B cell (primary cell): ENCODE results near the gene LARGE2. TPM values are rescaled to one million over a fixed set of nuclear protein-coding genes. Genes with fewer than 3 reads are reported as not detected.

Experiments
- ATAC-seq: fragments of 200-7000 bp; cut with Tn5 transposase; one replicate; pipeline ENCODE4 v1.10.0; 2021; ENCODE audit warnings: low read depth, mild to moderate bottlenecking, moderate number of reproducible peaks, moderate library complexity
- CTCF ChIA-PET: fragments of 350-600 bp; sonication (Branson Sonifier 250); formaldehyde crosslinking; loops from one replicate; lab custom pipeline; 2021; ENCODE audit warnings: antibody characterized with exemption, inconsistent platforms; lab: Charles Lee
- POLR2A ChIA-PET: fragments of 350-600 bp; sonication (Branson Sonifier 250); formaldehyde crosslinking; loops from one replicate; lab custom pipeline; 2021; ENCODE audit warnings: antibody characterized with exemption; lab: Charles Lee
- DNase-seq: peaks from one replicate; pipeline ENCODE4 v3.0.0; 2013
- H2AFZ ChIP-seq: 2 replicates; pipeline ENCODE4 v1.6.1; 2012; ENCODE audit warnings: mild to moderate bottlenecking, low read depth, low read length; ENCODE audit not compliant: insufficient read depth, poor library complexity, severe bottlenecking
- H3K27ac ChIP-seq, 2 donors: 1 replicate in 1 of 2; 2 replicates in 1 of 2; pipeline ENCODE4 v1.5.1; 2012 to 2013; ENCODE audit warnings: low read length in 2 of 2, mild to moderate bottlenecking in 2 of 2, moderate library complexity in 1 of 2
- H3K27me3 ChIP-seq, 4 experiments: fragments of 200-600 bp in 1 of 4; sonication (generic) in 1 of 4; replicated peaks in 1 of 4; 1 replicate in 2 of 4; 2 replicates in 2 of 4; pipeline versions ENCODE4 v1.6.1 to v1.7.0; 2013 to 2016; ENCODE audit warnings: low read length in 3 of 4, mild to moderate bottlenecking in 2 of 4, mixed read lengths in 1 of 4, moderate library complexity in 1 of 4; ENCODE audit not compliant: insufficient read depth in 4 of 4, control insufficient read depth in 3 of 4; ENCODE audit errors: control extremely low read depth in 1 of 4
- H3K36me3 ChIP-seq, 2 experiments: replicated peaks in 1 of 2; 1 replicate in 1 of 2; 2 replicates in 1 of 2; pipeline versions ENCODE4 v1.6.1 to v1.7.1; 2013; ENCODE audit warnings: low read length in 1 of 2; ENCODE audit not compliant: insufficient read depth in 2 of 2, control insufficient read depth in 1 of 2; ENCODE audit errors: control extremely low read depth in 1 of 2, extremely low read depth in 1 of 2
- H3K4me1 ChIP-seq, 2 donors: fragments of 200-600 bp in 1 of 2; sonication (generic) in 1 of 2; 1 replicate in 1 of 2; 2 replicates in 1 of 2; pipeline versions ENCODE4 v1.5.1 to v1.6.1; 2013 to 2017; ENCODE audit warnings: low read length in 2 of 2; ENCODE audit not compliant: control insufficient read depth in 2 of 2, insufficient read depth in 2 of 2
- H3K4me2 ChIP-seq: replicated peaks from 2 replicates; pipeline ENCODE3; 2012; ENCODE audit warnings: mild to moderate bottlenecking, low read depth, low read length; ENCODE audit not compliant: poor library complexity, severe bottlenecking
- H3K4me3 ChIP-seq, 5 experiments: fragments of 200-600 bp in 1 of 5; sonication (generic) in 1 of 5; 1 replicate in 3 of 5; 2 replicates in 2 of 5; pipeline versions ENCODE4 v1.5.1 to v1.7.0; 2011 to 2016; ENCODE audit warnings: low read length in 4 of 5, mild to moderate bottlenecking in 4 of 5, low read depth in 2 of 5, control low read depth in 1 of 5, moderate library complexity in 1 of 5; ENCODE audit not compliant: insufficient read depth in 1 of 5; ENCODE audit errors: control extremely low read depth in 1 of 5, extremely low read depth in 1 of 5
- H3K79me2 ChIP-seq: fragments of 200-600 bp; sonication (generic); one replicate; pipeline ENCODE4 v1.6.0; 2016; ENCODE audit warnings: low read length; ENCODE audit not compliant: control insufficient read depth, insufficient read depth
- H3K9ac ChIP-seq: fragments of 200-600 bp; sonication (generic); 2 replicates; pipeline ENCODE4 v1.6.1; 2017; ENCODE audit warnings: mild to moderate bottlenecking, low read length, moderate library complexity
- H3K9me3 ChIP-seq, 3 donors: one replicate each; pipeline versions ENCODE4 v1.6.1 to v1.7.1; 2013; ENCODE audit warnings: low read length in 2 of 3; ENCODE audit not compliant: control insufficient read depth in 2 of 3, insufficient read depth in 1 of 3; ENCODE audit errors: control extremely low read depth in 1 of 3
- H4K20me1 ChIP-seq: 2 replicates; pipeline ENCODE4 v1.6.0; 2012; ENCODE audit warnings: mild to moderate bottlenecking, low read length; ENCODE audit not compliant: insufficient read depth, control insufficient read depth, poor library complexity, severe bottlenecking
- H3K27ac Mint-ChIP-seq: one replicate; pipeline ENCODE4 v1.8.0; 2021; ENCODE audit warnings: mixed read lengths
- H3K27me3 Mint-ChIP-seq: one replicate; pipeline ENCODE4 v1.8.0; 2021; ENCODE audit warnings: mixed read lengths
- H3K4me1 Mint-ChIP-seq: one replicate; pipeline ENCODE4 v1.8.0; 2021; ENCODE audit warnings: mixed read lengths
- H3K4me3 Mint-ChIP-seq: one replicate; pipeline ENCODE4 v1.8.0; 2021; ENCODE audit warnings: mixed read lengths
- H3K9me3 Mint-ChIP-seq: one replicate; pipeline ENCODE4 v1.8.0; 2022; ENCODE audit warnings: mixed read lengths; ENCODE audit not compliant: insufficient read depth
- EZH2 ChIP-seq: IDR thresholded peaks from 2 replicates; pipeline ENCODE4 v1.6.1; 2012; ENCODE audit warnings: borderline replicate concordance, low read depth, mild to moderate bottlenecking, moderate library complexity, low read length; ENCODE audit not compliant: insufficient read depth, poor library complexity, severe bottlenecking
- WGBS: methylation state at CpG from one replicate; pipeline ENCODE4 v1.1.5; 2013; ENCODE audit warnings: missing lambda C conversion rate; ENCODE audit not compliant: insufficient coverage; 5-methylcytosine and 5-hydroxymethylcytosine counted together
- intact Hi-C: fragments of 100-400 bp; cut with micrococcal nuclease; formaldehyde crosslinking; loops from one replicate; pipeline ENCODE4 v1.10.0; 2022
- polyA minus RNA-seq: library from RNA; depleted of rRNA, polyadenylated mRNA; stranded (reverse); fragments of >200 nt; gene quantifications from 2 replicates; pipeline ENCODE4 v1.2.3, GENCODE V29; 2012
- polyA plus RNA-seq: library from polyadenylated mRNA; depleted of rRNA; stranded (reverse); fragments of >200 nt; gene quantifications from 2 replicates; pipeline ENCODE4 v1.2.3, GENCODE V29; 2012
- total RNA-seq, 2 donors: library from RNA; stranded (reverse); fragments of 120-200 nt in 1 of 2; gene quantifications; 1 replicate in 1 of 2; 2 replicates in 1 of 2; pipeline versions ENCODE4 v1.2.3 to v1.2.4, GENCODE V29; 2013 to 2022
- TF ChIP-seq, protein P1 (sequence below): fragments of 200-600 bp; IDR thresholded peaks from one replicate; pipeline ENCODE4 v1.8.0; 2022; ENCODE audit warnings: antibody characterized with exemption, mild to moderate bottlenecking

Gene LARGE2
- total RNA-seq: 93.1 and 109 TPM in 2 replicates
- total RNA-seq (2013): 46.4 TPM
- 250 and 264 TPM in 2 replicates for polyA plus RNA-seq
- polyA minus RNA-seq: 49.5 and 124 TPM in 2 replicates

DNA sequence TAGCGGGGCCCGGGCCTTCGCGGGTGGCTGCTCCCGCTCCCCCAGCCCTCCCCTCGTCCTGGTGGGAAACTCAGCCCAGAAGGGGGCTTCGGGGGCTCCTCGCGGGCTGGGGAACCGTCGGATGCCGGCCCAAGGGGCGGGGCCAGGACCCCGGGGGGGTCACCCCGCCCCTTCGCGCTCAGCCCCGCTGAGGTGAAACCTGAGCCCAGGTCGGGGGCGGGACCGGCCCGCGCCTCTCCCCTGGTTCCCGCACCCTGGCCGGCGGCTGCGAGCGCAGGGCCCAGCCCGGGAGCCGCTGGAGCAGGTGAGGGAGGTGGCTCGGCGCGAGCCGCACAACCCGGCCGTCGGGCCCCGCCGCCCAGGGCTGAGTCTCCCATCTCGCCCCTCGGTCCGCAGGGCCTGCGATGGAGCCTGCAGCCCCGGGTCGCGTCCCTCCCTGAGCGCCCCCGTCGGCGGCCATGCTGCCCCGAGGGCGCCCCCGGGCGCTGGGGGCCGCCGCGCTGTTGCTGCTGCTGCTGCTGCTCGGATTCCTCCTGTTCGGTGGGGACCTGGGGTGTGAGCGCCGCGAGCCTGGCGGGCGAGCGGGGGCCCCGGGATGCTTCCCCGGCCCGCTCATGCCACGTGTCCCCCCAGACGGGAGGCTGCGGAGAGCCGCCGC is at the start of gene LARGE2:
LARGE2 (plus strand) TSS at position 232 of the 658 bp plus-strand sequence; CDS start at position 459, 227 bp downstream.
- POLR2A ChIA-PET: interaction anchor here (0.6 to 9.1 kb wide), 4 partner anchors 12 to 75 kb away, joined by 3 to 162 read pairs (median 3); partner anchors contain the start of gene CRY2
- H4K20me1 ChIP-seq: peaks cover 14% of the 10 kb centered on the region
- Mint-ChIP-seq H3K4me3 (peak within 1 kb of the TSS; percentile 98), H3K4me1 (peaks cover 75% of the 10 kb centered on the region), H3K27ac (peak within 1 kb of the TSS; percentile 96), H3K27me3 (no peaks in the 10 kb centered on the region), H3K9me3 (no peaks in the 10 kb centered on the region)
- no peaks in the 10 kb centered on the region for H3K9me3 ChIP-seq
- intact Hi-C loops: loop anchor here (2.0 kb wide), 1 partner anchor 42 kb away; no protein-coding TSS in a partner anchor
- peaks cover 63% of the 10 kb centered on the region for H3K79me2 ChIP-seq
- H3K9ac ChIP-seq: peak within 1 kb of the TSS; percentile 77
- CTCF ChIA-PET: interaction anchor here (1.0 to 9.6 kb wide), 7 partner anchors 12 to 88 kb away, joined by 3 to 98 read pairs (median 8); partner anchors contain the start of gene CRY2
- H3K4me3 ChIP-seq: peak within 1 kb of the TSS; percentile 48 to 92 (median 82)
- H3K4me2 ChIP-seq: peak within 1 kb of the TSS; percentile 79
- H3K36me3 ChIP-seq: peaks cover 0 to 28% of the 10 kb centered on the region in 2 experiments
- ATAC-seq: peak; percentile 15
- no peaks in the 10 kb centered on the region for H3K27me3 ChIP-seq
- peak within 1 kb of the TSS; percentile 81 for H2AFZ ChIP-seq
- TF ChIP-seq, protein P1, sequence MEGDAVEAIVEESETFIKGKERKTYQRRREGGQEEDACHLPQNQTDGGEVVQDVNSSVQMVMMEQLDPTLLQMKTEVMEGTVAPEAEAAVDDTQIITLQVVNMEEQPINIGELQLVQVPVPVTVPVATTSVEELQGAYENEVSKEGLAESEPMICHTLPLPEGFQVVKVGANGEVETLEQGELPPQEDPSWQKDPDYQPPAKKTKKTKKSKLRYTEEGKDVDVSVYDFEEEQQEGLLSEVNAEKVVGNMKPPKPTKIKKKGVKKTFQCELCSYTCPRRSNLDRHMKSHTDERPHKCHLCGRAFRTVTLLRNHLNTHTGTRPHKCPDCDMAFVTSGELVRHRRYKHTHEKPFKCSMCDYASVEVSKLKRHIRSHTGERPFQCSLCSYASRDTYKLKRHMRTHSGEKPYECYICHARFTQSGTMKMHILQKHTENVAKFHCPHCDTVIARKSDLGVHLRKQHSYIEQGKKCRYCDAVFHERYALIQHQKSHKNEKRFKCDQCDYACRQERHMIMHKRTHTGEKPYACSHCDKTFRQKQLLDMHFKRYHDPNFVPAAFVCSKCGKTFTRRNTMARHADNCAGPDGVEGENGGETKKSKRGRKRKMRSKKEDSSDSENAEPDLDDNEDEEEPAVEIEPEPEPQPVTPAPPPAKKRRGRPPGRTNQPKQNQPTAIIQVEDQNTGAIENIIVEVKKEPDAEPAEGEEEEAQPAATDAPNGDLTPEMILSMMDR: no peak
- peak; percentile 74 for DNase-seq
- H3K27ac ChIP-seq: peak within 1 kb of the TSS; percentile 44 to 62
- under 1% methylated on average over 73 of the region's 73 CpGs for WGBS
- H3K4me1 ChIP-seq: peaks cover 55 to 77% of the 10 kb centered on the region in 2 donors

DNA sequence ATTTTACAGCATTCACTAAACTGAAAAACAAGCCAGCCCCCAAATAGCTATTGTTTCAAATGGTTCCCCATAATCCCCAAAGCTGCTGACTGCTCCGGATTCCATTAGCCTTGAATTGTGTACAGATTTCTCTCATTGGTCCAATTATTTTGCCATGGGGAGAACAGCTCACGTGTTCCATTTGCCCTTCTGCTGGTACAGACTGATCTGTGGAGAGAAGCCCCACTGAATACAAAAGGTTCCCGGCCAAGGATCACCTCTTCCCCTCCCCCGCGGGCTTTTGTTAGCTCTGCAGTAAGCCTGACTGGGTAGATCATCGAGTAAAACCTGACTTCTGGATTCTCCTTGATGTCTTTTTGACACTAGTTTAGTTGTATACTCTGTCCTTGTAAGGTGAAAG is 46.1 kb upstream of the LARGE2 start:
- Histone ChIP-seq H3K79me2 (no peaks in the 10 kb centered on the region), H3K9ac (no peak overlapping the region), H3K4me3 (no peak overlapping the region), H3K9me3 (no peaks in the 10 kb centered on the region), H3K27me3 (no peaks in the 10 kb centered on the region), H3K36me3 (peaks cover 0 to 67% of the 10 kb centered on the region in 2 experiments), H2AFZ (no peak overlapping the region), H3K4me1 (no peaks in the 10 kb centered on the region), H3K4me2 (no peak overlapping the region), H3K27ac (no peak overlapping the region), H4K20me1 (no peaks in the 10 kb centered on the region)
- WGBS: 80% methylated on average over 2 of the region's 6 CpGs
- ChIA-PET POLR2A (no interaction called here), CTCF (interaction anchor here (0.6 to 6.5 kb wide), 3 partner anchors 8 to 131 kb away, joined by 3 to 87 read pairs (median 4); no protein-coding TSS in a partner anchor)
- Mint-ChIP-seq H3K9me3 (no peaks in the 10 kb centered on the region), H3K27ac (no peak overlapping the region), H3K27me3 (no peaks in the 10 kb centered on the region), H3K4me1 (no peaks in the 10 kb centered on the region), H3K4me3 (no peak overlapping the region)
- TF ChIP-seq, protein P1: no peak
- TF ChIP-seq EZH2: no peak
- DNase-seq (no peak), ATAC-seq (no peak)
- intact Hi-C loops: no loop called here
